Measurements from ENCODE around the gene GOLPH3L.
A peak's percentile ranks its signal among the peaks of the same experiment; 100 is the strongest.
"Not testable (repeated sequence)": the region's sequence is repeated elsewhere in the genome, so short reads cannot be mapped to it uniquely, and the experiment has no call there.

The GOLPH3L gene

GRCh38 chr1:150613061-150613920 lies 83.7 kb downstream of the GOLPH3L start:
- DNase-seq = peak; percentile 72

GRCh38 chr1:150612014-150612345 lies 85.0 kb downstream of the GOLPH3L start:
- DNase-seq = no peak

GRCh38 chr1:150610576-150610975 lies 86.4 kb downstream of the GOLPH3L start:
- DNase-seq = no peak

GRCh38 chr1:150609732-150610131 lies 87.2 kb downstream of the GOLPH3L start:
- DNase-seq = no peak

GRCh38 chr1:150606463-150607142 lies 90.4 kb downstream of the GOLPH3L start:
- DNase-seq = no peak

GRCh38 chr1:150605451-150605731 lies 91.6 kb downstream of the GOLPH3L start:
- DNase-seq = not testable (repeated sequence)

GRCh38 chr1:150604226-150604588 lies 92.7 kb downstream of the GOLPH3L start:
- no peak for DNase-seq

GRCh38 chr1:150603711-150604110 lies 93.2 kb downstream of the GOLPH3L start:
- no peak for DNase-seq

- not testable (repeated sequence) for DNase-seq
Measured at GRCh38 chr1:150602372-150602771, 94.6 kb downstream of the GOLPH3L start.

- no peak for DNase-seq
Measured at GRCh38 chr1:150601540-150601939, 95.4 kb downstream of the GOLPH3L start.

- not testable (repeated sequence) for DNase-seq
Measured at GRCh38 chr1:150598346-150598745, 98.6 kb downstream of the GOLPH3L start.

GRCh38 chr1:150596976-150597375 lies 100.0 kb downstream of the GOLPH3L start:
- no peak for DNase-seq

Data from CD4-positive, alpha-beta T cell treated with Interleukin-21 for 1 hour (primary cell).